HCT116 (cell line): ENCODE data around the gene FAM32A. TPM values are rescaled to one million over a fixed set of nuclear protein-coding genes. Genes with fewer than 3 reads are reported as not detected.

Experiments used
- ATAC-seq: fragments of 200-7000 bp; cut with Tn5 transposase; 2 replicates; pipeline ENCODE4 v1.9.1; 2020; ENCODE audit warnings: mild to moderate bottlenecking, moderate library complexity
- BruUV-seq: library from RNA; stranded (reverse); fragments of 400-500 nt; replicated peaks from 2 replicates; lab custom pipeline; 2021; lab: Mats Ljungman, UMichigan
- CTCF ChIA-PET: fragments of 300-600 bp; sonication (Branson Sonifier 250); formaldehyde crosslinking; loops from one replicate; lab custom pipeline; 2021; ENCODE audit warnings: antibody characterized with exemption; lab: Charles Lee
- POLR2A ChIA-PET: fragments of 300-600, 350-600 bp; sonication (Branson Sonifier 250); formaldehyde crosslinking; loops from one replicate; lab custom pipeline; 2021; ENCODE audit warnings: antibody characterized with exemption; lab: Charles Lee
- RAD21 ChIA-PET, 2 experiments: fragments of 300-600 bp; sonication (Branson Sonifier 250); formaldehyde crosslinking; loops; one replicate each; lab custom pipeline; 2023; ENCODE audit warnings: low total read pairs in 2 of 2; ENCODE audit not compliant: uncharacterized antibody in 2 of 2, unreplicated experiment in 2 of 2, low non-redundant PET in 1 of 2; lab: Charles Lee
- DNase-seq: peaks from one replicate; pipeline ENCODE4 v3.0.0-alpha.2; 2010; ENCODE audit warnings: low read depth, low spot score
- H2AFZ ChIP-seq: fragments of 200-600 bp; shearing (Covaris generic), sonication (generic); 2 replicates; pipeline ENCODE4 v1.6.1; 2017; ENCODE audit warnings: low read depth, mixed run types, mixed read lengths, antibody characterized with exemption, low read length; ENCODE audit not compliant: poor library complexity, severe bottlenecking
- H3K27ac ChIP-seq: 2 replicates; pipeline ENCODE4 v1.5.1; 2012; ENCODE audit warnings: low read depth, low read length
- H3K27me3 ChIP-seq: fragments of 200-600 bp; sonication (generic); 2 replicates; pipeline ENCODE4 v1.6.1; 2016; ENCODE audit warnings: mixed run types, low read length, mixed read lengths; ENCODE audit not compliant: insufficient read depth
- H3K36me3 ChIP-seq, 2 experiments: fragments of 200-500 bp in 1 of 2; fragments of 200-600 bp in 1 of 2; sonication (Bioruptor generic) in 1 of 2; sonication (generic) in 1 of 2; 2 replicates each; pipeline versions ENCODE4 v1.5.1 to v1.6.1; 2014 to 2016; ENCODE audit warnings: low read length in 2 of 2, inconsistent platforms in 1 of 2, mixed read lengths in 1 of 2, mixed run types in 1 of 2; ENCODE audit not compliant: insufficient read depth in 2 of 2, control insufficient read depth in 1 of 2
- H3K4me1 ChIP-seq, 2 experiments: fragments of 200-600 bp in 1 of 2; sonication (generic) in 1 of 2; 2 replicates each; pipeline versions ENCODE4 v1.5.1 to v1.6.1; 2012 to 2017; ENCODE audit warnings: low read length in 2 of 2, inconsistent platforms in 1 of 2, mild to moderate bottlenecking in 1 of 2, mixed read lengths in 1 of 2, mixed run types in 1 of 2, moderate library complexity in 1 of 2; ENCODE audit not compliant: insufficient read depth in 2 of 2, control insufficient read depth in 1 of 2
- H3K4me2 ChIP-seq: fragments of 200-600 bp; sonication (generic); 2 replicates; pipeline ENCODE4 v1.6.1; 2017; ENCODE audit warnings: mixed run types, low read length, mixed read lengths
- H3K4me3 ChIP-seq, 2 experiments: fragments of 200-600 bp in 1 of 2; sonication (generic) in 1 of 2; replicated peaks in 1 of 2; 2 replicates each; pipeline ENCODE4 v1.5.1; 2011 to 2016; ENCODE audit warnings: low read length in 2 of 2, control low read depth in 1 of 2, low read depth in 1 of 2, mild to moderate bottlenecking in 1 of 2, mixed read lengths in 1 of 2, mixed run types in 1 of 2
- H3K79me2 ChIP-seq: fragments of 200-600 bp; sonication (generic); 2 replicates; pipeline ENCODE4 v1.6.1; 2017; ENCODE audit warnings: mild to moderate bottlenecking, mixed run types, low read length, moderate library complexity, mixed read lengths; ENCODE audit not compliant: insufficient read depth
- H3K9ac ChIP-seq: fragments of 200-600 bp; sonication (generic); 2 replicates; pipeline ENCODE4 v1.6.1; 2016; ENCODE audit warnings: low read length, mixed read lengths
- H3K9me2 ChIP-seq: fragments of 200-600 bp; sonication (generic), shearing (Covaris generic); 2 replicates; pipeline ENCODE4 v1.6.1; 2017; ENCODE audit warnings: mixed run types, mild to moderate bottlenecking, moderate library complexity; ENCODE audit not compliant: insufficient read depth
- H3K9me3 ChIP-seq, 2 experiments: fragments of 200-500 bp in 1 of 2; fragments of 200-600 bp in 1 of 2; sonication (Bioruptor generic) in 1 of 2; sonication (generic) in 1 of 2; 2 replicates each; pipeline ENCODE4 v1.6.1; 2014 to 2017; ENCODE audit warnings: low read length in 2 of 2, mixed read lengths in 2 of 2, inconsistent platforms in 1 of 2, low read depth in 1 of 2, mild to moderate bottlenecking in 1 of 2, mixed run types in 1 of 2, moderate library complexity in 1 of 2; ENCODE audit not compliant: control insufficient read depth in 1 of 2, insufficient read depth in 1 of 2
- H4K20me1 ChIP-seq: fragments of 200-600 bp; sonication (generic), shearing (Covaris generic); 2 replicates; pipeline ENCODE4 v1.6.1; 2017; ENCODE audit warnings: mixed run types, mild to moderate bottlenecking, moderate library complexity; ENCODE audit not compliant: insufficient read depth
- EZH2phosphoT487 ChIP-seq: fragments of 200-600 bp; IDR thresholded peaks from 2 replicates; pipeline ENCODE4 v1.6.1; 2018; ENCODE audit warnings: antibody characterized with exemption, borderline replicate concordance
- FOSL1 ChIP-seq: IDR thresholded peaks from 2 replicates; pipeline ENCODE4 v1.6.1; 2012; ENCODE audit warnings: low read depth
- intact Hi-C: fragments of 100-400 bp; cut with micrococcal nuclease; formaldehyde crosslinking; loops from 2 replicates; pipeline ENCODE4 v1.10.0; 2022
- total RNA-seq: library from RNA; stranded (reverse); gene quantifications from one replicate; pipeline ENCODE4 v1.2.1, GENCODE V29; 2021; ENCODE audit not compliant: unreplicated experiment
- TF ChIP-seq, protein P1 (sequence below): IDR thresholded peaks from 2 replicates; pipeline ENCODE4 v1.6.1; 2012
- TF ChIP-seq, protein P2 (sequence below), 3 experiments: fragments of 200-600 bp in 1 of 3; sonication (generic) in 1 of 3; IDR thresholded peaks in 2 of 3; conservative IDR thresholded peaks in 1 of 3; 2 replicates each; pipeline ENCODE4 v1.5.1; 2012 to 2017; ENCODE audit warnings: low read depth in 2 of 3, low read length in 2 of 3, antibody characterized with exemption in 1 of 3, borderline replicate concordance in 1 of 3, control low read depth in 1 of 3, mild to moderate bottlenecking in 1 of 3, mixed read lengths in 1 of 3, mixed run types in 1 of 3, moderate library complexity in 1 of 3; ENCODE audit not compliant: insufficient read depth in 1 of 3

Gene FAM32A
- total RNA-seq, 1 experiment from 2014 or later = 61.3 TPM

DNA sequence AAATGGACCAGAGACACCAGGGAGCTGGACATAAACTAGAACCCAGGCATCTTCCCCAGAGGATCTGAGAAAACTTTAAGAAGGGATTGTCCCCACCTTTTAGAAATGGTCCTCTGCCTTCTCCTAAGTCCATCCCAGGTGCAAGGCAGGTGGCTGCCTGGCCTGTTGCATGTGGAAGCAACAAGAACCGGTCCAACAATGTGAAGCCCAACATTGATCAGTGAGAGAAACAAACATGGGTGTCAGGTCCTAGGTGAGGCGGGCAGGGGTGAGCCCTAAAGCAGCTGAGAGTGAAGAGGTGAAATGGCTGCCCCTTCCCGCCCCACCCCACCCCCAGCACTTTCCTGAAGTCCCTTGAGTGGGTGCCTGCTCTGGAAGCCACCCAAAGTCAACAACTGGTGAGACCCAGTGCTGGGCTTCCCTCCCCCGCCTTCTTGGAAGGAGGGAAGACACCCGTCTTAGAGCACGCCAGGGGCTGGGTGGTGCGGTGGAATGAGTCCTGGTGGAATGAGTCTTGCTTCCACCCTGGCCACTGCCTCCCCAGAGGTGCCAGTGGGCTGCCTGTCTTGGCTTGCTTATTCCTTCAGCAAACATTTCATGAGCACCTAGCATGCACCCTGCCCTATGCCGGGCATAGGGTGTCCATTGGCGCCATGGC, 14.2 kb downstream of the FAM32A start:
- DNase-seq = no peak
- Histone ChIP-seq H3K4me2 (peak overlapping the region; percentile 84), H3K9ac (no peak overlapping the region), H3K4me3 (peak overlapping the region in 1 of 2 experiments; percentile 98; a peak in 1 of 4 replicates), H2AFZ (no peak overlapping the region), H3K4me1 (peaks cover 15 to 37% of the 10 kb centered on the region in 2 experiments), H3K79me2 (peaks cover 39% of the 10 kb centered on the region)
- intact Hi-C loops = no loop called here
- BruUV-seq = no TSS peak
- TF ChIP-seq FOSL1 (no peak), EZH2phosphoT487 (no peak)
- TF ChIP-seq, all 23 proteins: peak for 0
- RAD21 ChIA-PET = interaction anchor here in 1 of 2 experiments (0.7 kb wide), 1 partner anchor 100 kb away, joined by 5 read pairs; no protein-coding TSS in a partner anchor
- H3K9me3 ChIP-seq = no peaks in the 10 kb centered on the region
- CTCF ChIA-PET = no interaction called here
- H3K36me3 ChIP-seq = peaks cover 0 to 3% of the 10 kb centered on the region in 2 experiments; a peak in 1 of 4 replicates
- H3K9me2 ChIP-seq = no peaks in the 10 kb centered on the region
- no peak for ATAC-seq
- no peak overlapping the region for H3K27ac ChIP-seq
- POLR2A ChIA-PET = no interaction called here
- H4K20me1 ChIP-seq = no peaks in the 10 kb centered on the region
- H3K27me3 ChIP-seq = no peaks in the 10 kb centered on the region

DNA sequence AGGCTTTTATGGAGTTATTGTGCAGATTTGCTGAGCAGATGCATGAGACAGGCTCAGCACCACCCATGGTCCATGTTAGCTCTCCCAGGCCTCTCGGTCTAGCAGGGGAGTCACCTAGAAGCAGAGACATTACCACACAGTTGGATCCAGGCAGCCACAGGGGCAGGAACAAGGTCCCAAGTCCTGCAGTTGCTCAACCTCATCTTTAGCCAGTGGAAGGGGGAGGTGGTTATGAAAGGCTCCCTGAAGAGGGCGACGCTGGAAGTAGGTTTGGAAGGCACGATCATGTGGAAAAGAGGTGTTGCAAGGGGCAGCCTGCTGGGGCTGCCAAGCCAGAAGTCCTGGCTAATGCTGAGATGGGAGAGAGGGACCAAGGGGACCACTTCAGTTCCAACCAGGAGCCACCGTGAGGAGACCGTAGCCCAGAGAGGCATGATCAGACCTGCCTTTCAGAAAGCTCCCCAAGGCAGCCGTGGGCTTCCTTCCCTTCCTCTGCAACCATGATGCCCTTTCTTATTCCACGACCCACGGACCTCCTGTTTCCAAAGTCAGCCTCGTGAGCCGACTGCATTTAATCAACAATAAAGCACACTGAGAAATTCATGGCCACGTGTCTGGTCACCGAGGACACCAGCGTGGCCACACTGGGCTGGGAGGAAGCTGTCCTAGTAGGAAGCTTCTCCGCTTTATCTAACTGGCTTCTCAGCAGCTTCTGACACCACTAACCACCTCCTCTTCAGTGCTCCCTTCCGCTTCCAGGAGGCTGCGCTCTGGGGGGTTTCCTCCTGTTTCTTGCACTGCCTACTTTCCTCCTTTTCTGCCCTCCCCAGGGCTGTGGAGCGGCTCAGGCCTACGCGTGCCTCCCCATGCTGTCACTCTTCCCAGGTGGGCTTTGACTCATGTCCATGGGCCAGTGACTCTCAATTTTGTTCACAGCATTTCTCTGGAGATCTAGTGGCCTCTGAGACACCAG, 15.1 kb downstream of the FAM32A start:
- CTCF ChIA-PET = no interaction called here
- H3K4me1 ChIP-seq = peaks cover 15 to 33% of the 10 kb centered on the region in 2 experiments
- POLR2A ChIA-PET = no interaction called here

More for the DNA sequence above, 15.1 kb downstream of the FAM32A start:
- H3K9ac ChIP-seq = no peak overlapping the region
- no peaks in the 10 kb centered on the region for H4K20me1 ChIP-seq
- DNase-seq = no peak
- no peaks in the 10 kb centered on the region for H3K9me3 ChIP-seq
- TF ChIP-seq, protein P1, sequence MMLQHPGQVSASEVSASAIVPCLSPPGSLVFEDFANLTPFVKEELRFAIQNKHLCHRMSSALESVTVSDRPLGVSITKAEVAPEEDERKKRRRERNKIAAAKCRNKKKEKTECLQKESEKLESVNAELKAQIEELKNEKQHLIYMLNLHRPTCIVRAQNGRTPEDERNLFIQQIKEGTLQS = no peak
- TF ChIP-seq, protein P2, sequence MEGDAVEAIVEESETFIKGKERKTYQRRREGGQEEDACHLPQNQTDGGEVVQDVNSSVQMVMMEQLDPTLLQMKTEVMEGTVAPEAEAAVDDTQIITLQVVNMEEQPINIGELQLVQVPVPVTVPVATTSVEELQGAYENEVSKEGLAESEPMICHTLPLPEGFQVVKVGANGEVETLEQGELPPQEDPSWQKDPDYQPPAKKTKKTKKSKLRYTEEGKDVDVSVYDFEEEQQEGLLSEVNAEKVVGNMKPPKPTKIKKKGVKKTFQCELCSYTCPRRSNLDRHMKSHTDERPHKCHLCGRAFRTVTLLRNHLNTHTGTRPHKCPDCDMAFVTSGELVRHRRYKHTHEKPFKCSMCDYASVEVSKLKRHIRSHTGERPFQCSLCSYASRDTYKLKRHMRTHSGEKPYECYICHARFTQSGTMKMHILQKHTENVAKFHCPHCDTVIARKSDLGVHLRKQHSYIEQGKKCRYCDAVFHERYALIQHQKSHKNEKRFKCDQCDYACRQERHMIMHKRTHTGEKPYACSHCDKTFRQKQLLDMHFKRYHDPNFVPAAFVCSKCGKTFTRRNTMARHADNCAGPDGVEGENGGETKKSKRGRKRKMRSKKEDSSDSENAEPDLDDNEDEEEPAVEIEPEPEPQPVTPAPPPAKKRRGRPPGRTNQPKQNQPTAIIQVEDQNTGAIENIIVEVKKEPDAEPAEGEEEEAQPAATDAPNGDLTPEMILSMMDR (IDR thresholded peaks at IDR 0.05 in 2 of 3, conservative IDR thresholded peaks at IDR 0.05 in 1 of 3; ENCODE audit: borderline replicate concordance in 1 of 3, insufficient read depth in 1 of 3, low read depth in 2 of 3, low read length in 2 of 3) = 0 out of 6 replicates have a peak, but pooled peaks of 2 of the 3 experiments have one; percentile 6 to 10
- TF ChIP-seq, all 23 proteins: peak for 1
- Histone ChIP-seq H3K27ac (no peak overlapping the region), H3K4me3 (no peak overlapping the region), H3K79me2 (peaks cover 39% of the 10 kb centered on the region), H3K4me2 (no peak overlapping the region), H3K9me2 (no peaks in the 10 kb centered on the region), H3K36me3 (peaks cover 0 to 3% of the 10 kb centered on the region in 2 experiments; a peak in 2 of 4 replicates), H3K27me3 (no peaks in the 10 kb centered on the region), H2AFZ (no peak overlapping the region)
- RAD21 ChIA-PET = no interaction called here
- ATAC-seq = no peak
- BruUV-seq = no TSS peak
- intact Hi-C loops = no loop called here
